NCI-H524 treated with DMSO at 0.1 percent for 48 hours (cell line): ENCODE data around the gene DVL1.

ENCODE experiments used
- DNase-seq: peaks from one replicate; lab custom pipeline; 2025; lab: John Stamatoyannopoulos, UW

DVL1 gene

DNA sequence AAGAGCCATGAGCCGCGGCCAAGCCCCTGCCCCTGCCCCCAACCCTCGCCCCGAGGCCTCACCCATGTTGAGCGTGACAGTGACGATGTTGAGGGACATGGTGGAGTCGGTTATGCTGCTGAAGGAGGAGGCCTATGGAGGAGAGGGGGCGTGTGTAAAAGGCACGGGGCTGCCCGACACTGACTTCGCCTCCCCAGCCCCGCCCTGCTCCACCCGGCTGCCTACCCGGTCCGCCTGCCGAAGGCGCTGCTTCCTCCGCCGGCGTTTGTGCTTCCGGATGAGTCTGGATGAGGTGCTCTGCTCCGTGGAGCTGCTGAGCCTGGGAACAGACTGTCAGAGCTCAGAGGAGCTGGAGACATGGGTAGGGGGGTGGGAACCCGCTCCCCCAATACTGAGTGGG, 9.0 kb downstream of the DVL1 start:
- DNase-seq: no peak

DNA sequence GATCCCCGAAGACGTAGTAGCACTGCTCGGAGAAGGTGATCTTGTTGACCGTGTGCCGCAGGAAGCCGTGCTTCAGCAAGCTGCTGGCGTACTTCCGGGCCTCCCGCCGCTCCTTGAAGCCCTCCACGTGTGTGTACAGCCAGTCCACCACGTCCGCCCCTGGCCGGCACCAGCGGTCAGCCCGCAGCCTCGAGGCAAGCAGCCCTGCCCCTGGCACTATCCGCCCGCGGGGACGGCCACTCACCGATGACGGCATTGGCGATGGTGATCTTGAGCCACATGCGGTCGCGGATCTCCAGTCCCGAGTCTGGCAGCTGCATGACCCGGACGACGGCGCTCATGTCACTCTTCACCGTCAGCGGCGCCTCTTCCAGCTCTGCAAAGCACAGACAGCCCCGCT, 10.9 kb downstream of the DVL1 start:
- DNase-seq: no peak

DNA sequence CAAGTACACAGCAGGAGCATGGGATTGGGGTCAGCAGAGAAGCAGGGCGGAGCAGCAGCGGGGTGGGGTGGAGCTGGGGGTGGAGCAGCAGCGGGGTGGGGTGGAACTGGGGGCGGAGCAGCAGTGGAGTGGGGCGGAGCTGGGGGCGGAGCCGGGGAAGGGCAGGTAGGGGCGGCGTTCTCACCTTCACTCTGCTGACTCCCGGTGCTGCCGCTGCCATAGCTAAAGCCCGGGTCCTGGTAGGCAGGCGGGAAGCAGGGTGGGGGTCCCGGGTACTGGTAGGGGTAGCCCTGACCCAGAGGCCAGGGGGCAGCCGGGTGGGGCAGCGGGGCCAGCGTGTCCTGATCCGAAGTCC, 11.4 kb downstream of the DVL1 start:
- no peak for DNase-seq

DNA sequence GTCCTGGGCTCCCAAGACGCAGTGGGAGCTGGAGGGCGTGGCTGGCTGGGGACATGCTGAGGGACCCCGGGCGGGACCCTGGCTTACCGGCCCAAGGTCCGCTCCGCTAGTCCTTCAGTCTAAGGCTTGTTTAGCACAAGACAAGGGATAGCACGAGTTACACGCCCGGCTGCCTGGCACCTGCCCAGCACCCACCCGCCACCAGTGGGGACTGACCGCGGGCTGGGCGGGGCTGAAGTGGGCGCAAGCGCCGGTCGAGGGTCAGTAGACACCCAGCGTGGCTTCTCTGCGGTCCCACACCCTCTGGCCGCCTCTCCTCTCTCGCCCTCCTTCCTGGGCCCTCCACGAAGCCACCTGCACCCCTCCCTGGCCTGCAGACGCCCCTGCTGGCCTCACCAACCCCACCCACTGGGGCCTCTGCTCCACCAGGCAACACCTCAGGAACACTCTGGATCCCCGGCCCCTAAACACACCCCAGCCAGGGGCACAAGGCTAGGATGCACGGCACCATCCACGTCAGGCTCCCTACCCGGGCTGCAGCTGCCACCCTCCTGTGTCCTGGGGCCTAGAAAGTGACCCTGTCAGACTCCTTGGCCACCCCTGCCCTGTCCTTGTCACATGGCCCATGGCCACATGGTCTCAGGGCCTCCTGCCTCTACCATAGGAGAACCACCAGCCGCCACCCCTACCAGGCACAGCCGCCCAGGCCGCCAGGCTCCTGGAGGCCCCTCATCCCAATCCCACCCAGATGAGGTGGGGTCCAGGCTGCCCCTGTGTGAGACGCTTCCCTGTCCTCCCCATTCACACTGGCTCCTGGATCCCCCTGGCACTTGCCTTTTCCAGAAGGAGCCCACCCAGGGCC, 12.1 kb downstream of the DVL1 start:
- DNase-seq: no peak

DNA sequence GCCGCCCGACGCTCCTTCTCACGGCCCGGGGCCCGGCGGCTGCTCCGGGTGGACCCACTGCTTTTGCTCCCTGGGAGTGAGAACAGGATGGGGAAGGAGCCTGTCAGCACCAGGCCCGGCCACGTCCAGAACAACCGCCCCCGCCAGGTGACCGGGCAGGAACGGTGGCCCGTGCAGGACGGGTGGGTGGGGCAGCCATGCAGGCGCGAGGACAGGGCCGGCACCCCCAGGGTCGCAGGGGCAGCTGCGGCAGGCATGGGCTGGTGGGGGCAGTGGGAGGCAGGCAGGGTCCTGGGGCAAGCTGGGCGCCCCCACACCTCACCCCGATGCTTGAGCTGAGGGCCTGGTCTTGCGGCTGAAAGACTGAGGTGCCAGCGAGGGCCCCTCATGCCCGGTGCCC, 12.8 kb downstream of the DVL1 start:
- DNase-seq: no peak

DNA sequence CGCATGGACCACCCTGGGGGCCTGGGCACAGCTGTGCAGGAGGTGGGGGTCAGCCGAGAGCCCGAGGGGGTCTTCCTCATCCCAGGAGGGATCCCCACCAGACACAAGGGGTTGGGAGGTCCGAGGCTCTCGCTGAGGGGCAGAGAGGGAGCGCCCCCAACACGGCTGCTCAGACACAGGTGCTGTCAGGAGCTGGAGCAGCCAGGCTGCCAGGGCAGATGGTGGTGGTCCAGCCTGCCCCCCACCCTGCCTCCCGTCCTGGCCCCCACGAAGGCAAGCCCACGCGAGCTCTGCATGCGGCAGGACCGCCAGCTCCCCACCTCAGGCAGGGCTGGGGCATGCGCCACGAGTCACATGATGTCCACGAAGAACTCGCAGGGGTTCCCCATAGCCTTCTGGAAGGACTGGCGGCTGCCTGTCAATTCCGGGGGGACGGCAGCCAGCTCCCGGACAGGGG, 13.4 kb downstream of the DVL1 start:
- DNase-seq: no peak

DNA sequence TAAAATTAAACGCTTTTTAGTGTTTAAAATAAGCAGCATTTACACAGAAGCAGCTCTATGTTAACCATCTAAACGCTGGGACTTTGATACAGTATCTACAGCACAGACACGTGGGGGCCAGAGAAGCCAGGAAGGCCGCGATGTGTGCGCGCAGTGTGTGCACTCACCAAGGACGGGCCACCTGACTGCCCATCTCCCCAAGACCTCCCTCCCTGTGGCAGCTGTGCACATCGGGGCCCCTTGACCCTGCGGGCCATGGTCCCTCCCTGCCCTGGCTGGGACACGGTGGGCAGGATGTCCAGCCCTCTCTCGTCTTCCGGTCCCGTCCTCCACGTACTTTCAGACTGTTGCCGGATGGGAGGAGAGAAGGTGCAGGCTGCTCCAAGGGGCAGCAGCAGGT, 13.9 kb downstream of the DVL1 start:
- DNase-seq: no peak

DNA sequence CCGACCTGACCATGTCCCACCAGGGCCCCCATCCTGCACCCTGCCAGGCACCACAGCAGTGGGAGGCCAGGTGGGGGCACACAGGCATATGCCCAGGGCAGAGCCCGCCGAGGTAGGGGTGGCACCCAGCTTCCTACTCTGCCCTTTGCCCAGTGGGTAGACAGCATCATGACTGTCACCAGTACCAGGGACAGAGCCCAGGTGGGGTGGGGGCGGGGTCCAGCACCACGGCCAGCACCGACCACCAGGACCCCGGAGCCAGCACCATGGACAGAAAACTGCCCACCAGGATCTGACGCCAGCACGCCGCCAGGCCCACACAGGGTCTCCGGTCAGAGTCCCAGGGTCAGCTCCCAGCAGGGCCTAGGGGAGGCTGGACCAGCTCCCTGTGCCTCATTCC, 14.4 kb downstream of the DVL1 start:
- DNase-seq: no peak

DNA sequence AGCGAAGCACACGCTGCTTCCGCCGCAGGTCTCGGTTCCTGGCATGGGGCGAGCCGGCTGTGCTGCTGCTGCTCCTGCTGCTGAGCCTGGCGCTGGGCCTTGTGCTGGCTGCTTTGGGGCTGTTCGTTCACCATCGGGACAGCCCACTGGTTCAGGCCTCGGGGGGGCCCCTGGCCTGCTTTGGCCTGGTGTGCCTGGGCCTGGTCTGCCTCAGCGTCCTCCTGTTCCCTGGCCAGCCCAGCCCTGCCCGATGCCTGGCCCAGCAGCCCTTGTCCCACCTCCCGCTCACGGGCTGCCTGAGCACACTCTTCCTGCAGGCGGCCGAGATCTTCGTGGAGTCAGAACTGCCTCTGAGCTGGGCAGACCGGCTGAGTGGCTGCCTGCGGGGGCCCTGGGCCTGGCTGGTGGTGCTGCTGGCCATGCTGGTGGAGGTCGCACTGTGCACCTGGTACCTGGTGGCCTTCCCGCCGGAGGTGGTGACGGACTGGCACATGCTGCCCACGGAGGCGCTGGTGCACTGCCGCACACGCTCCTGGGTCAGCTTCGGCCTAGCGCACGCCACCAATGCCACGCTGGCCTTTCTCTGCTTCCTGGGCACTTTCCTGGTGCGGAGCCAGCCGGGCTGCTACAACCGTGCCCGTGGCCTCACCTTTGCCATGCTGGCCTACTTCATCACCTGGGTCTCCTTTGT, 15.5 kb downstream of the DVL1 start:
- no peak for DNase-seq

DNA sequence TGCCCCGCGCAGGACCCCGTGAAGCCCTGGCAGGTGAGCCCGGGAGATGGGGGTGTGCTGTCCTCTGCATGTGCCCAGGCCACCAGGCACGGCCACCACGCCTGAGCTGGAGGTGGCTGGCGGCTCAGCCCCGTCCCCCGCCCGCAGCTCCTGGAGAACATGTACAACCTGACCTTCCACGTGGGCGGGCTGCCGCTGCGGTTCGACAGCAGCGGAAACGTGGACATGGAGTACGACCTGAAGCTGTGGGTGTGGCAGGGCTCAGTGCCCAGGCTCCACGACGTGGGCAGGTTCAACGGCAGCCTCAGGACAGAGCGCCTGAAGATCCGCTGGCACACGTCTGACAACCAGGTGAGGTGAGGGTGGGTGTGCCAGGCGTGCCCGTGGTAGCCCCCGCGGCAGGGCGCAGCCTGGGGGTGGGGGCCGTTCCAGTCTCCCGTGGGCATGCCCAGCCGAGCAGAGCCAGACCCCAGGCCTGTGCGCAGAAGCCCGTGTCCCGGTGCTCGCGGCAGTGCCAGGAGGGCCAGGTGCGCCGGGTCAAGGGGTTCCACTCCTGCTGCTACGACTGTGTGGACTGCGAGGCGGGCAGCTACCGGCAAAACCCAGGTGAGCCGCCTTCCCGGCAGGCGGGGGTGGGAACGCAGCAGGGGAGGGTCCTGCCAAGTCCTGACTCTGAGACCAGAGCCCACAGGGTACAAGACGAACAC, 16.3 kb downstream of the DVL1 start:
- no peak for DNase-seq

DNA sequence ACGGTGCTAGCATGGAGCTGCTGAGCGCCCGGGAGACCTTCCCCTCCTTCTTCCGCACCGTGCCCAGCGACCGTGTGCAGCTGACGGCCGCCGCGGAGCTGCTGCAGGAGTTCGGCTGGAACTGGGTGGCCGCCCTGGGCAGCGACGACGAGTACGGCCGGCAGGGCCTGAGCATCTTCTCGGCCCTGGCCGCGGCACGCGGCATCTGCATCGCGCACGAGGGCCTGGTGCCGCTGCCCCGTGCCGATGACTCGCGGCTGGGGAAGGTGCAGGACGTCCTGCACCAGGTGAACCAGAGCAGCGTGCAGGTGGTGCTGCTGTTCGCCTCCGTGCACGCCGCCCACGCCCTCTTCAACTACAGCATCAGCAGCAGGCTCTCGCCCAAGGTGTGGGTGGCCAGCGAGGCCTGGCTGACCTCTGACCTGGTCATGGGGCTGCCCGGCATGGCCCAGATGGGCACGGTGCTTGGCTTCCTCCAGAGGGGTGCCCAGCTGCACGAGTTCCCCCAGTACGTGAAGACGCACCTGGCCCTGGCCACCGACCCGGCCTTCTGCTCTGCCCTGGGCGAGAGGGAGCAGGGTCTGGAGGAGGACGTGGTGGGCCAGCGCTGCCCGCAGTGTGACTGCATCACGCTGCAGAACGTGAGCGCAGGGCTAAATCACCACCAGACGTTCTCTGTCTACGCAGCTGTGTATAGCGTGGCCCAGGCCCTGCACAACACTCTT, 17.0 kb downstream of the DVL1 start:
- DNase-seq: no peak

DNA sequence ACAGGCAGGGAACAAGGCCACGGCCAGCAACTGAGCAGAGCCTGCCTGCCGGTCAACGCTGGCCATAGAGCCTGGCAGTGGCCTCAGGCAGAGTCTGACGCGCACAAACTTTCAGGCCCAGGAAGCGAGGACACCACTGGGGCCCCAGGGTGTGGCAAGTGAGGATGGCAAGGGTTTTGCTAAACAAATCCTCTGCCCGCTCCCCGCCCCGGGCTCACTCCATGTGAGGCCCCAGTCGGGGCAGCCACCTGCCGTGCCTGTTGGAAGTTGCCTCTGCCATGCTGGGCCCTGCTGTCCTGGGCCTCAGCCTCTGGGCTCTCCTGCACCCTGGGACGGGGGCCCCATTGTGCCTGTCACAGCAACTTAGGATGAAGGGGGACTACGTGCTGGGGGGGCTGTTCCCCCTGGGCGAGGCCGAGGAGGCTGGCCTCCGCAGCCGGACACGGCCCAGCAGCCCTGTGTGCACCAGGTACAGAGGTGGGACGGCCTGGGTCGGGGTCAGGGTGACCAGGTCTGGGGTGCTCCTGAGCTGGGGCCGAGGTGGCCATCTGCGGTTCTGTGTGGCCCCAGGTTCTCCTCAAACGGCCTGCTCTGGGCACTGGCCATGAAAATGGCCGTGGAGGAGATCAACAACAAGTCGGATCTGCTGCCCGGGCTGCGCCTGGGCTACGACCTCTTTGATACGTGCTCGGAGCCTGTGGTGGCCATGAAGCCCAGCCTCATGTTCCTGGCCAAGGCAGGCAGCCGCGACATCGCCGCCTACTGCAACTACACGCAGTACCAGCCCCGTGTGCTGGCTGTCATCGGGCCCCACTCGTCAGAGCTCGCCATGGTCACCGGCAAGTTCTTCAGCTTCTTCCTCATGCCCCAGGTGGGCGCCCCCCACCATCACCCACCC, 17.9 kb downstream of the DVL1 start, which contains the start of gene TAS1R3:
TSS of gene TAS1R3 (plus strand) at position 213 of the 898 bp plus-strand sequence. CDS start at position 279, 66 bp downstream.
- DNase-seq: no peak

DNA sequence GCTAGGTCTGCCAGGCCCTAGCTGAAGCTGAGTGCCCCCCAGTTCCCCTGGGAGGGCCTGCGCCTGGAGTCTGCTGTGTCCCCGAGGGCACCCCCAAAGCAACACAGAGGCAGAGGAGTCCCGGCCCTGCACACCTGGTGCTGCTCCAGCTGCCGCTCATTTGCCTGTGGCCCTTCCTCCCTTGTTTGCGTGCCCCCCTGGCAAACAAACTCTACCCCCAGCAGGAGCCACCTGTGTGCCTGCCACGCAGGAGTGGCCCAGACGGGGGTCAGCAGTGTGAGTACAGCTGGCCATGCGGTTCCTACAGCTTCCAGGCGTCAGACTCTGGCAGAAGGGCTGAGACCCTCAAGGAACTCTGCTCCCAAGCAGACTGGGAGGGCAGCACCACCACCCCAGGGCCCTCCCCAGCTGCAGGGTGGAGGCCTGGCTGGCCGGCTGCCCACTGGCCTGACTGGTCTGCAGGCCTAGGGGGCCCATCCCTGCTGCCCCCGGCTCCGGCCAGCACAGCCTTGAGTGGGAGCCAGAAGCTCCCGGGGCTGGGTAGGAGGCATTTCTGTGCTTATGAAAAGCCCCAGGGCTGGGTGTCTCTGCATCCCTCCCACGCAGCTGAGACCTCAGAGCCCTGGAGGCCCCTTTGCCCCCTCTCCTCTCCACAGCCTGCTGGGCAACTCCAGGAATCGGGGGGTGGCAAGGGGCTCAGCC, 18.7 kb downstream of the DVL1 start:
- DNase-seq: no peak

DNA sequence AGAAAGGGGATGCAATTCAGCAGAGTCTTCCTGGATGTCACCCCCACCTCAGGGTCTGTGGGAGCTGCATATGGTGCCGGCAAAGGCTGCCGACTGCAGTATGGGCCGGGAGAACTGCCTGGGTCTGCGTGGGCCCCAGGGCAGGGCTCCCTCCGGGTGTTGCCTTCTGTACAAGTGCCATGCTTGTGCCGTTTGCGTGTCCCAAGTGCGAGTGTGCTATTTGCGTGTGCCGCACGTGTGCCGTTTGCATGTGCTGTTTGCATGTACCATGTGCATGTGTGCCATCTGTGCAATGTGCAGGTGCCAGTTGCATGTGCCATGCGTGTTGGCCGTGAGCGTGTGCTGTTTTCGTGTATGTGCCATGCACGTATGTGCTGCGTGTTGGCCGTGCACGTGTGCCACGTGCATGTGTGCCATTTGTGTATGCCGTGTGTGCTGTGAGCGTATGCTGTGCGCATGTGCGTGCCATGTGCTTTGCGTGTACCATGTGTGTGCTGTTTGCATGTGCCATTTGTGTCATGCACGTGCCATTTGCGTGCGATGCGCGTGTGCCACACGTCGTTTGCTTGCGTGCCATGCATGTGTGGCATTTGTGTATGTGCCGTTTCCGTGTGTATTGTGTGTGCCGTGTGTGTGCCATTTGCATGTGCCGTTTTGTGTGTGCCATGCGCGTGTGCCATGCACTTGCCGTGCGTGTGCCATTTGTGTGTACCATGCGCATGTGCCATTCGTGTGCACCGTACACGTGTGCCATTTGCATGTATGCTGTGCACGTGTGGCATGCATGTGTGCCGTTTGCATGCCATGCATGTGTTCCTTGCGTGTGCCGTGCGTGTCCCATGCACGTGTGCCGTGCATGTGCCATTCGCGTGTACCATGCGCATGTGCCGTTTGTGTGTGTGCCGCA, 19.7 kb downstream of the DVL1 start:
- no peak for DNase-seq

DNA sequence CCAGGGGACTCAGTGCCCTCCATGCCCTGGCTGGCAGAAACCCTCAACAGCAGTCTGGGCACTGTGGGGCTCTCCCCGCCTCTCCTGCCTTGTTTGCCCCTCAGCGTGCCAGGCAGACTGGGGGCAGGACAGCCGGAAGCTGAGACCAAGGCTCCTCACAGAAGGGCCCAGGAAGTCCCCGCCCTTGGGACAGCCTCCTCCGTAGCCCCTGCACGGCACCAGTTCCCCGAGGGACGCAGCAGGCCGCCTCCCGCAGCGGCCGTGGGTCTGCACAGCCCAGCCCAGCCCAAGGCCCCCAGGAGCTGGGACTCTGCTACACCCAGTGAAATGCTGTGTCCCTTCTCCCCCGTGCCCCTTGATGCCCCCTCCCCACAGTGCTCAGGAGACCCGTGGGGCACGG, 21.0 kb downstream of the DVL1 start:
- DNase-seq: no peak

DNA sequence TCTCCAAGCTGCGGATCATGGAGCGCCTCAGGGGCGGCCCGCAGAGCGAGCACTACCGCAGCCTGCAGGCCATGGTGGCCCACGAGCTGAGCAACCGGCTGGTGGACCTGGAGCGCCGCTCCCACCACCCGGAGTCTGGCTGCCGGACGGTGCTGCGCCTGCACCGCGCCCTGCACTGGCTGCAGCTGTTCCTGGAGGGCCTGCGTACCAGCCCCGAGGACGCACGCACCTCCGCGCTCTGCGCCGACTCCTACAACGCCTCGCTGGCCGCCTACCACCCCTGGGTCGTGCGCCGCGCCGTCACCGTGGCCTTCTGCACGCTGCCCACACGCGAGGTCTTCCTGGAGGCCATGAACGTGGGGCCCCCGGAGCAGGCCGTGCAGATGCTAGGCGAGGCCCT, 21.9 kb downstream of the DVL1 start:
- no peak for DNase-seq

DNA sequence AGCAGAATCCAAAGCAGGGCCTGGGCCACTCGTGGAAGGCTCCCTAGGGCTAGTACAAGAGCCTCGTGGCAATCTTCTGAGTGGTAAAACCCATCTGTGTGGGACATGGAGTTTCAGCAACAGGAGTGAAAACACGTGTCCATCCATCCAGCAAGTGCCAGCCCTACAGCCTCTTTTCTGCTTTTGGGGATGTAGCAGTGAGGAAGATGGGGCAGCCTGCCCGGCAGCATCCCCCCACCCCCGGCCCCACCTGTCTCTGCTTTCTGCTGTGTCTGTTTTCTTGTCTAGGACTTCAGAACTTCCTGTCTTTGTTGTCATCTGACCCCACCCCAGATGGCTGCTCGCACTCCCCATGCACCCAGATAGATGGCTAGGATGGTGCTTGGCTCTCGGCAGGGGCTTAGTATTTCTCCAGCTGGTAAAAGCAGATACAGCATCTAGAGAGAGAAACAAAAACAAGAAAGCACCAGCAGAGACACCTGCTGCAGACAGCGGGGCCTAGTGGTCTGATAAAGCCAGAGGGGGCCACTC, 23.1 kb downstream of the DVL1 start:
- DNase-seq: no peak

DNA sequence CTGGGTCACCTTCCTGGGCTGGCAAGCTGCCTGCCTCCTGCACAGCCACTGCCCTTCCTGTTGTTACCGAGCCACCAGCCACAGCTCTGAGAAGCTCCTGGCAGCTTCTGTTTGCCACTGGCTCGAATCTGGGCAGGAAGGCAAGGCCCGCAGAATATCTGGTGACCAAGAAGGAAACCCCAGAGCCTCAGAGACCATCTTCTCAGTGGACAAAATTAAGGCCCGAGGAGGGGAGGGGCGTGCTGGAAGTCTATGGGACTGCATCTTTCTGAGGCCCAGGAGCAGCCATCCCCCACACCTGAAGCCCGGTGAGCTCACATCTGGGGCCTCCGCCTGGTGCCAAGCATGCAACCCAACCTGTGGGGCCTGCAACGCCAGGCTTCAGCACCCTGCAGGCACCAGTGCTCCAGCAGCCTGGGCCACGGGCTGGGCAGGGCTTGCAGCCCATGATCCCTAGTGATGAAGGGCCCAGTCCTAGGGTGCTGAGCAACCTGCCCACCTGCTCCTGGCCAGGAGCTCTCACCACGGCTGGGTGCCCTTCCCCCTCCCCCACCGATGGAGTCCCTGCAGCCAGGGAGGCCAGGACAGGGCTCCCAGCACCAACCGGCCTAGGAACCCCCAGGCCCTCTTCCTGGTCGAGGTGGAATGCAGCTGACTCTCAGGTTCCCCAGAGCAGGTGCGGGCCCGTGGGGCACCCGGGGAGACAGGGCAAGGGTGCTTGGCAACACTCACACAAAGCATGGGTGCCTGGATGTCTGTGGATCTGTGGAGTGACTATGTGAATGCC, 23.7 kb downstream of the DVL1 start:
- no peak for DNase-seq
